HL-60 (cell line): ENCODE data around the gene PCYOX1L.

Source experiments
- DNase-seq, 2 experiments: peaks; one replicate each; pipeline ENCODE4 v3.0.0-alpha.2; 2010 to 2020; ENCODE audit warnings: low read depth in 1 of 2, low spot score in 1 of 2
- H3K27ac ChIP-seq: fragments of 250-450 bp; sonication (Bioruptor Pico); replicated peaks from 2 replicates; pipeline ENCODE4 v1.5.1; 2020; ENCODE audit warnings: mild to moderate bottlenecking, moderate library complexity
- H3K27me3 ChIP-seq: fragments of 250-450 bp; sonication (Bioruptor Pico); 2 replicates; pipeline ENCODE4 v1.5.1; 2021; ENCODE audit warnings: mild to moderate bottlenecking, moderate library complexity; ENCODE audit not compliant: insufficient read depth, poor library complexity, severe bottlenecking
- H3K4me3 ChIP-seq: replicated peaks from 2 replicates; pipeline ENCODE4 v1.5.1; 2011; ENCODE audit warnings: mild to moderate bottlenecking, control low read depth, low read length; ENCODE audit not compliant: insufficient read depth
- GABPA ChIP-seq: IDR thresholded peaks from 2 replicates; pipeline ENCODE4 v1.6.1; 2012; ENCODE audit warnings: low read depth
- POLR2AphosphoS5 ChIP-seq: IDR thresholded peaks from 2 replicates; pipeline ENCODE4 v1.6.1; 2012; ENCODE audit warnings: low read depth
- SPI1 ChIP-seq: IDR thresholded peaks from 2 replicates; pipeline ENCODE4 v1.6.1; 2012; ENCODE audit warnings: low read depth, mild to moderate bottlenecking, borderline replicate concordance
- TF ChIP-seq, protein P1 (sequence below): IDR thresholded peaks from 2 replicates; pipeline ENCODE4 v1.6.1; 2012; ENCODE audit warnings: low read depth; ENCODE audit not compliant: insufficient replicate concordance
- TF ChIP-seq, protein P2 (sequence below): IDR thresholded peaks from one replicate; pipeline ENCODE4 v1.5.1; 2011; ENCODE audit warnings: low read length, control low read depth, inconsistent platforms; ENCODE audit not compliant: insufficient read depth

The PCYOX1L gene

GRCh38 chr5:149372076-149372795, 14.4 kb downstream of the PCYOX1L start:
- Histone ChIP-seq H3K27ac (no peak overlapping the region), H3K4me3 (no peak overlapping the region), H3K27me3 (no peaks in the 10 kb centered on the region)
- no peak for DNase-seq
- TF ChIP-seq SPI1 = peak; percentile 32; the same call in 1 of the 2 replicates
- TF ChIP-seq, protein P1, sequence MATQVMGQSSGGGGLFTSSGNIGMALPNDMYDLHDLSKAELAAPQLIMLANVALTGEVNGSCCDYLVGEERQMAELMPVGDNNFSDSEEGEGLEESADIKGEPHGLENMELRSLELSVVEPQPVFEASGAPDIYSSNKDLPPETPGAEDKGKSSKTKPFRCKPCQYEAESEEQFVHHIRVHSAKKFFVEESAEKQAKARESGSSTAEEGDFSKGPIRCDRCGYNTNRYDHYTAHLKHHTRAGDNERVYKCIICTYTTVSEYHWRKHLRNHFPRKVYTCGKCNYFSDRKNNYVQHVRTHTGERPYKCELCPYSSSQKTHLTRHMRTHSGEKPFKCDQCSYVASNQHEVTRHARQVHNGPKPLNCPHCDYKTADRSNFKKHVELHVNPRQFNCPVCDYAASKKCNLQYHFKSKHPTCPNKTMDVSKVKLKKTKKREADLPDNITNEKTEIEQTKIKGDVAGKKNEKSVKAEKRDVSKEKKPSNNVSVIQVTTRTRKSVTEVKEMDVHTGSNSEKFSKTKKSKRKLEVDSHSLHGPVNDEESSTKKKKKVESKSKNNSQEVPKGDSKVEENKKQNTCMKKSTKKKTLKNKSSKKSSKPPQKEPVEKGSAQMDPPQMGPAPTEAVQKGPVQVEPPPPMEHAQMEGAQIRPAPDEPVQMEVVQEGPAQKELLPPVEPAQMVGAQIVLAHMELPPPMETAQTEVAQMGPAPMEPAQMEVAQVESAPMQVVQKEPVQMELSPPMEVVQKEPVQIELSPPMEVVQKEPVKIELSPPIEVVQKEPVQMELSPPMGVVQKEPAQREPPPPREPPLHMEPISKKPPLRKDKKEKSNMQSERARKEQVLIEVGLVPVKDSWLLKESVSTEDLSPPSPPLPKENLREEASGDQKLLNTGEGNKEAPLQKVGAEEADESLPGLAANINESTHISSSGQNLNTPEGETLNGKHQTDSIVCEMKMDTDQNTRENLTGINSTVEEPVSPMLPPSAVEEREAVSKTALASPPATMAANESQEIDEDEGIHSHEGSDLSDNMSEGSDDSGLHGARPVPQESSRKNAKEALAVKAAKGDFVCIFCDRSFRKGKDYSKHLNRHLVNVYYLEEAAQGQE = no peak
- TF ChIP-seq, protein P2, sequence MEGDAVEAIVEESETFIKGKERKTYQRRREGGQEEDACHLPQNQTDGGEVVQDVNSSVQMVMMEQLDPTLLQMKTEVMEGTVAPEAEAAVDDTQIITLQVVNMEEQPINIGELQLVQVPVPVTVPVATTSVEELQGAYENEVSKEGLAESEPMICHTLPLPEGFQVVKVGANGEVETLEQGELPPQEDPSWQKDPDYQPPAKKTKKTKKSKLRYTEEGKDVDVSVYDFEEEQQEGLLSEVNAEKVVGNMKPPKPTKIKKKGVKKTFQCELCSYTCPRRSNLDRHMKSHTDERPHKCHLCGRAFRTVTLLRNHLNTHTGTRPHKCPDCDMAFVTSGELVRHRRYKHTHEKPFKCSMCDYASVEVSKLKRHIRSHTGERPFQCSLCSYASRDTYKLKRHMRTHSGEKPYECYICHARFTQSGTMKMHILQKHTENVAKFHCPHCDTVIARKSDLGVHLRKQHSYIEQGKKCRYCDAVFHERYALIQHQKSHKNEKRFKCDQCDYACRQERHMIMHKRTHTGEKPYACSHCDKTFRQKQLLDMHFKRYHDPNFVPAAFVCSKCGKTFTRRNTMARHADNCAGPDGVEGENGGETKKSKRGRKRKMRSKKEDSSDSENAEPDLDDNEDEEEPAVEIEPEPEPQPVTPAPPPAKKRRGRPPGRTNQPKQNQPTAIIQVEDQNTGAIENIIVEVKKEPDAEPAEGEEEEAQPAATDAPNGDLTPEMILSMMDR = no peak

DNA sequence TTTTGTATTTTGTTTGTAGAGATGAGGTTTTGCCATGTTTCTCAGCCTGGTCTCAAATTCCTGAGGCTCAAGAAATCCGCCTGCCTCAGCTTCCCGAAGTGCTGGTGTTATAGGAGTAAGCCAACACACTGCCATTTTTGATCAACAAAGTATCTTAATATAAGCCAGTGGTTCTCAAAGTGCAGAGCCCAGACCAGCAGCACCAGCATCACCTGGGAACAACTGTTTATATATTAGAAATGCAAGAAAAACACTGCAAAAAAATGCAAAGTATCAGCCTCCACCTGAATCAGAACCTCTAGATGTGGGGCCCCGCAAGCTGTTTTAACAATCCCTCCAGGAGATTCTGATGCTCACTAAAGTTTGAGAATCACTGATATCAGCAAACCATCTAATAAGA, 15.1 kb downstream of the PCYOX1L start:
- no peak for DNase-seq
- Histone ChIP-seq H3K4me3 (no peak overlapping the region), H3K27ac (no peak overlapping the region), H3K27me3 (no peaks in the 10 kb centered on the region)
- TF ChIP-seq, protein P1 = no peak
- no peak for TF ChIP-seq SPI1
- TF ChIP-seq POLR2AphosphoS5 = no peak
- TF ChIP-seq GABPA = no peak

DNA sequence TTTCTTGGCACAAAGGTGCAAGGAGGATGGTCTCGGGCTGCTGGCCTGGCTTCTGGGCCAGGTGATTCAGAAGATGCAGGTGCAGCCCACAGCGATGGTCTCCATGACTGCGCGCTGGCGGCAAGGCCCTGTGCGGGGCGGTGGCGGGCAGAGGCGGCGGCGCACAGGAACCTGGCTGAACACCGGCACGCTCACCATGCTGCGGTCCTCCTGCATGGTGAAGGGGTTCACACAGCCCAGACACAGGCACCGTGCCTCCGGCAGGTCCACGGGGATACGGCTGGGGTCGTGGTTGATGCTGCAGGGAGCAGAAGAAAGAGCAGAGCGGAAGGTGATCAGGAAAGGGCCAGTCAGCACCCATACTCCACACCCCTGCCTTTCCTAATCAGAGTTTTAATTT, 16.5 kb downstream of the PCYOX1L start:
- Histone ChIP-seq H3K4me3 (no peak overlapping the region), H3K27me3 (no peaks in the 10 kb centered on the region), H3K27ac (no peak overlapping the region)
- TF ChIP-seq POLR2AphosphoS5 = no peak
- no peak for TF ChIP-seq GABPA
- TF ChIP-seq, protein P1 = no peak
- no peak for TF ChIP-seq SPI1
- TF ChIP-seq, protein P2 = no peak
- no peak for DNase-seq
